ENCODE data around the gene PRM3. TPM values are rescaled to one million over a fixed set of nuclear protein-coding genes. Genes with fewer than 3 reads are reported as not detected.

Gene PRM3, protein sequence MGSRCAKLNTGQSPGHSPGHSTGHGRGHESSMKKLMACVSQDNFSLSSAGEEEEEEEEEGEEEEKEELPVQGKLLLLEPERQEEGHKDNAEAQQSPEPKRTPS
- not detected for total RNA-seq

DNA sequence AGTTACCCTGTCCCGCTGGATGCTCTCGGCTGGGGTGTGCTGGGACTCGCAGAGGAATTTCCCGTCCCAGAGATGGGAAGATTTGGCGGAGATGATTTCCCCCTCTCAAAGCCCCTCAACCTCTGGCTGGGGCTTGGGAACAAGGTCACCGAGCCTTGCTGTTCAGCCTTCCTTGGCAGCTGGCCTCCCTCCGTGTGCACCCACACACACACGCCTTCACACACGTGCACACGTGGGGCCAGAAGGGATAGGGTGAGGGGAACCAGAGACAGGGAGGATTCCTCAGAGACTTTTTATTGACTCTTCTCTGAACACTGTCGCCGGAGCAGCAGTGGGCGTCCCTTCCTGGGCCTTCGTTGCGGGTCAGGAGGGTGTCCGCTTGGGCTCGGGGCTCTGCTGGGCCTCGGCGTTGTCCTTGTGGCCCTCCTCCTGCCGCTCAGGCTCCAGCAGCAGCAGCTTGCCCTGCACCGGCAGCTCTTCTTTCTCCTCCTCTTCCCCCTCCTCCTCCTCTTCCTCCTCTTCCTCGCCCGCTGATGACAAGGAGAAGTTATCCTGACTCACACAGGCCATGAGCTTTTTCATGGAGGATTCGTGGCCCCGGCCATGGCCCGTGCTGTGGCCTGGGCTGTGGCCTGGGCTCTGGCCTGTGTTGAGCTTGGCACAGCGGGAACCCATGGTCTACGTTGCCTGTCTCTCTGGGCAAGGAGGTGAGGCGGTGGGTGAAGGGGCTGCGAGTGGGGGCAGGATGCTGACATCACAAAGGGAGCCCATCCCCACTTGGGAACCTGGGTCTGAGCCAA, at the start of gene PRM3:
PRM3 (minus strand) TSS at position 709 of the 800 bp plus-strand sequence; CDS start at position 675, 34 bp downstream.
- no peak for ATAC-seq
- Histone ChIP-seq H3K4me3 (no peak within 1 kb of the TSS), H3K4me1 (no peaks in the 10 kb centered on the region), H3K9me3 (no peaks in the 10 kb centered on the region), H3K27me3 (no peaks in the 10 kb centered on the region), H3K36me3 (no peaks in the 10 kb centered on the region), H3K27ac (no peak within 1 kb of the TSS)
- TF ChIP-seq, protein P1, sequence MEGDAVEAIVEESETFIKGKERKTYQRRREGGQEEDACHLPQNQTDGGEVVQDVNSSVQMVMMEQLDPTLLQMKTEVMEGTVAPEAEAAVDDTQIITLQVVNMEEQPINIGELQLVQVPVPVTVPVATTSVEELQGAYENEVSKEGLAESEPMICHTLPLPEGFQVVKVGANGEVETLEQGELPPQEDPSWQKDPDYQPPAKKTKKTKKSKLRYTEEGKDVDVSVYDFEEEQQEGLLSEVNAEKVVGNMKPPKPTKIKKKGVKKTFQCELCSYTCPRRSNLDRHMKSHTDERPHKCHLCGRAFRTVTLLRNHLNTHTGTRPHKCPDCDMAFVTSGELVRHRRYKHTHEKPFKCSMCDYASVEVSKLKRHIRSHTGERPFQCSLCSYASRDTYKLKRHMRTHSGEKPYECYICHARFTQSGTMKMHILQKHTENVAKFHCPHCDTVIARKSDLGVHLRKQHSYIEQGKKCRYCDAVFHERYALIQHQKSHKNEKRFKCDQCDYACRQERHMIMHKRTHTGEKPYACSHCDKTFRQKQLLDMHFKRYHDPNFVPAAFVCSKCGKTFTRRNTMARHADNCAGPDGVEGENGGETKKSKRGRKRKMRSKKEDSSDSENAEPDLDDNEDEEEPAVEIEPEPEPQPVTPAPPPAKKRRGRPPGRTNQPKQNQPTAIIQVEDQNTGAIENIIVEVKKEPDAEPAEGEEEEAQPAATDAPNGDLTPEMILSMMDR (IDR thresholded peaks at IDR 0.05 in 4 of 5, conservative IDR thresholded peaks at IDR 0.05 in 1 of 5): no peak
- TF ChIP-seq POLR2A (IDR thresholded peaks at IDR 0.05): no peak
- in situ Hi-C loops (cut with MboI; ENCODE audit: low sequenced_read_pairs in 4 of 4): no loop called here
- DNase-seq: no peak
- intact Hi-C loops (cut with DNase I; ENCODE audit: low total_unique reads): no loop called here

DNA sequence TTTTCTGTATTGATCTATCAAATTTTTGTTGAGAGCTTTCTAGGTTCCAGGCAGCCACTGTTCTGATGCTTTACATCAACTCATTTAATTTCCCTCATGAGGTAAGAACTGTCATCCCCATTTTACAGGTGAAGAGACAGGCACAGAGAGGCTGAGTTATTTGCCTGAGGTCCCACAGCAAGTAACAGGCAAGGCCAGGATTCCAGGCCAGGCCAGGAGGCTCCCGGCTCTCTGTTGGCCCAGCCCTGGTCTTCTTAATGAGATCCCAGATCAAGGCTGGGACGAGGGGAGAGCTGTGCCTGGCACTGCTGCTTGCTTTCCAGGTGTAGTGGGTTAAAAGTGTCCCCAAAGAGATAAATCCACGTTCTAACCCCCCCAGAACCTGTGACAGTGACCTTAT, 49.4 kb upstream of the PRM3 start:
- Histone ChIP-seq H3K4me3 (no peak overlapping the region), H3K27ac (no peak overlapping the region), H3K4me1 (peaks cover 0 to 7% of the 10 kb centered on the region in 2 donors), H3K36me3 (no peaks in the 10 kb centered on the region), H3K27me3 (no peaks in the 10 kb centered on the region), H3K9me3 (no peaks in the 10 kb centered on the region)
- intact Hi-C loops (cut with DNase I; ENCODE audit: low total_unique reads): no loop called here
- DNase-seq (no peak), ATAC-seq (no peak)
- no peak for TF ChIP-seq POLR2A (IDR thresholded peaks at IDR 0.05)
- TF ChIP-seq, protein P1 (IDR thresholded peaks at IDR 0.05 in 4 of 5, conservative IDR thresholded peaks at IDR 0.05 in 1 of 5): no peak
- in situ Hi-C loops (cut with MboI; ENCODE audit: low sequenced_read_pairs in 4 of 4): no loop called here

DNA sequence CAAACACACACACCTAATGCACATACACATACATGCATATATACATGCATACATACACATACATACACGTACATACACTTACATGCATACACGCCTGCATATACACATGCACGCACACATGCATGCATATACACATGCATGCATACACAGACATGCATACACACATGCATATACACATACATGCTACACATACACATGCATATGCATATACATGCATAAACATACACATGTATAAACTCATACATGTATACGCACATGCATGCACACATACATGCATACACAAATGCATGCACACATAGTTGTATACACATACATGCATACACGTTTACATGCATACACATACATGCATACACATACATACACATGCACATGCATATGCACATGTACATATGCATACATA, 48.2 kb upstream of the PRM3 start:
- Histone ChIP-seq H3K4me1 (peaks cover 0 to 7% of the 10 kb centered on the region in 2 donors), H3K27me3 (no peaks in the 10 kb centered on the region), H3K36me3 (no peaks in the 10 kb centered on the region), H3K27ac (no peak overlapping the region), H3K4me3 (no peak overlapping the region), H3K9me3 (no peaks in the 10 kb centered on the region)
- DNase-seq: no peak
- in situ Hi-C loops (cut with MboI; ENCODE audit: low sequenced_read_pairs in 4 of 4): no loop called here
- ATAC-seq: no peak
- TF ChIP-seq POLR2A (IDR thresholded peaks at IDR 0.05): no peak
- TF ChIP-seq, protein P1 (IDR thresholded peaks at IDR 0.05 in 4 of 5, conservative IDR thresholded peaks at IDR 0.05 in 1 of 5): no peak
- intact Hi-C loops (cut with DNase I; ENCODE audit: low total_unique reads): no loop called here

DNA sequence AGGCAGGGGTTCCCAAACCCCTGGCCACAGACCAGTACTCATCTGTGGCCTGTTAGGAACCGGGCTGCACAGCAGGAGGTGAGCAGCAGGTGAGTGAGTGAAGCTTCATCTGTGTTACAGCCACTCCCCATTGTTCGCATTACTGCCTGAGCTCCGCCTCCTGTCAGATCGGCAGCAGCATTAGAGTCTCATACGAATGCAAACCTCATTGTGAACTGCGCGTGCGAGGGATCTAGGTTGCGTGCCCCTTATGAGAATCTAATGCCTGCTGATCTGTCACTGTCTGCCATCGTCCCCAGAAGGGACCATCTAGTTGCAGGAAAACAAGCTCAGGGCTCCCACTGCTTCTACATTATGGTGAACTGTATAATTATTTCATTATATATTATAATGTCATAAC, 46.7 kb upstream of the PRM3 start:
- no peaks in the 10 kb centered on the region for H3K9me3 ChIP-seq
- no peaks in the 10 kb centered on the region for H3K4me1 ChIP-seq
- H3K36me3 ChIP-seq: no peaks in the 10 kb centered on the region
- H3K4me3 ChIP-seq: no peak overlapping the region
- no peak for TF ChIP-seq POLR2A (IDR thresholded peaks at IDR 0.05)
- TF ChIP-seq, protein P1 (IDR thresholded peaks at IDR 0.05 in 4 of 5, conservative IDR thresholded peaks at IDR 0.05 in 1 of 5): no peak
- no peaks in the 10 kb centered on the region for H3K27me3 ChIP-seq
- intact Hi-C loops (cut with DNase I; ENCODE audit: low total_unique reads) (no loop called here), in situ Hi-C loops (cut with MboI; ENCODE audit: low sequenced_read_pairs in 4 of 4) (no loop called here)
- DNase-seq (no peak), ATAC-seq (no peak)
- H3K27ac ChIP-seq: no peak overlapping the region
